ENCODE results near the gene WWC1.

Gene WWC1

DNA sequence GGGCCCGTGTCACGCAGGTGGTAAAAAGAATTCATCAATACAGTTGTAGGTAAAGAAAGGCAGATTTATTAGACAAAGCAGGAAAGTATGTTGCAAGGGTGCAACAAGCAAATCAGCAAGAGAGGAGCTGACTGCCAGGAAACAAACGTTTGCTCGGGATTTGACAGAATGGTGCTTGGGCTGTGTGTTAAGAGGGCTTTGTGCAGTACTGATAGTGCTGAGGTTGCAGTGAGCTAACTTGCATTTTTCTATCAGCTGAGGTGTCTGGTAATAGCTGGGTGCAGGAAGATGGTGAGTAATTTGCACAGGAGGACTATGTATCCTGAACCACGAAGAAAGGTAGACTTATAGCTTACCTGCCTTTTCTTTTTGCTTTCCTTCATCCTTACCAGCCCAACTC is 190.9 kb downstream of the WWC1 start:
- TF ChIP-seq, protein P1, sequence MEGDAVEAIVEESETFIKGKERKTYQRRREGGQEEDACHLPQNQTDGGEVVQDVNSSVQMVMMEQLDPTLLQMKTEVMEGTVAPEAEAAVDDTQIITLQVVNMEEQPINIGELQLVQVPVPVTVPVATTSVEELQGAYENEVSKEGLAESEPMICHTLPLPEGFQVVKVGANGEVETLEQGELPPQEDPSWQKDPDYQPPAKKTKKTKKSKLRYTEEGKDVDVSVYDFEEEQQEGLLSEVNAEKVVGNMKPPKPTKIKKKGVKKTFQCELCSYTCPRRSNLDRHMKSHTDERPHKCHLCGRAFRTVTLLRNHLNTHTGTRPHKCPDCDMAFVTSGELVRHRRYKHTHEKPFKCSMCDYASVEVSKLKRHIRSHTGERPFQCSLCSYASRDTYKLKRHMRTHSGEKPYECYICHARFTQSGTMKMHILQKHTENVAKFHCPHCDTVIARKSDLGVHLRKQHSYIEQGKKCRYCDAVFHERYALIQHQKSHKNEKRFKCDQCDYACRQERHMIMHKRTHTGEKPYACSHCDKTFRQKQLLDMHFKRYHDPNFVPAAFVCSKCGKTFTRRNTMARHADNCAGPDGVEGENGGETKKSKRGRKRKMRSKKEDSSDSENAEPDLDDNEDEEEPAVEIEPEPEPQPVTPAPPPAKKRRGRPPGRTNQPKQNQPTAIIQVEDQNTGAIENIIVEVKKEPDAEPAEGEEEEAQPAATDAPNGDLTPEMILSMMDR (conservative IDR thresholded peaks at IDR 0.05; ENCODE audit: low read depth, low read length) = no peak
- DNase-seq (ENCODE audit: low read depth) = no peak
- H3K4me3 ChIP-seq (ENCODE audit: low read depth, low read length) = no peak overlapping the region

DNA sequence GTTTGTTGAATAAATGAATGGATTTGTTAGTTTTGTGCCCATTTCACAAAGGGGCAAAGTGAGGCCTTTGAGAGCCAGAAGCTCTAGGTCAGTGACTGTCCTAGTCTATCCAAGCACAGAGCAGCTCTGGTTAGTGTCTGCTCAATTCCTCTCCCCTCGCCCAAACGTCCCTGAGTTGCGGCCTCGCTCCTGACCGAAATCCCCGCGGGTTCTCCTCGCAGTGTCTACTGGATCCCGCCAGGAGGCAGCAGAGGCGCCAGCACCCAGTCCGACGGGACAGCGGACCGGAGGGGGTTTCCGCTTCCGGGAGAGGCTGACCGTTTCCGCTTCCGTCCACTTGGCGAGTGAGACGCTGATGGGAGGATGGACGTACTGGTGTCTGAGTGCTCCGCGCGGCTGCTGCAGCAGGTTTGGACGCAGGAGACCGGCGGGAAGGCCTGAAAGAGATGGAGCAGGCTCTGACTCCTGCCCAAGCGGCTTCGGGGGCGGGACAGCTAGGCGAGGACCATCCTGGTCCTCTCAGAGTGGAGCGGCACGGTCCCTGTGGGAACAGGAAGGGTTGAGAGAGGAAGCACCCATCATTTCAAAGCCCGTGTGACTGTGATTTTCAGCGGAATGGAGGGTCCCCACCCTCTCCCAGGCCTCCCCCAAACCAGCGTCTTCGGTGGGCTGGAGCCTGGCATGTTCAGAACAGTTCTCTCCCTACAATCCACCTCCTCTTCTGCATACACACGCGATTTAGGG is 194.9 kb downstream of the WWC1 start, which contains the start of gene RARS1:
Gene RARS1, plus strand, starts transcription at position 336 of the 744 bp plus-strand sequence. Its CDS starts 28 bp downstream, at position 364.
- peak; percentile 96 for DNase-seq (ENCODE audit: low read depth)
- TF ChIP-seq, protein P1 (conservative IDR thresholded peaks at IDR 0.05; ENCODE audit: low read depth, low read length) = peak; percentile 99
- peak within 1 kb of the TSS; percentile 99 for H3K4me3 ChIP-seq (ENCODE audit: low read depth, low read length)

DNA sequence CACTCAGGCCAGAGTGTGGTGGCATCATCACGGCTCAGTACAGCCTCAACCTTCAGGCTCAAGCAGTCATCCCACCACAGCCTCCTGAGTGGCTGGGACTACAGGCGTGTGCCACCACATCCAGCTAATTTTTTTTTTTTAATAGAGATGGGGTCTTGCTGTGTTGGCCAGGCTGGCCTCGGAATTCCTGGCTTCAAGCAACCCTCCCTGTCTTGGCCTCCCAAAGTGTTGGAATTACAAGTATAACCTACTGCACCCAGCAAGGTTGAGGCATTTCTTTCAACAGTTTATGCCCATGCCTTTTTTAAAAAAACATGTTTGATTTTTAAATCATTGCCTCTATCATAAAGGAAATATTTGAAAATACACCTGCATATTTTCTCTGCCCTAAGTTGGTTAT is 197.6 kb downstream of the WWC1 start:
- TF ChIP-seq, protein P1 (conservative IDR thresholded peaks at IDR 0.05; ENCODE audit: low read depth, low read length) = no peak
- no peak for DNase-seq (ENCODE audit: low read depth)
- H3K4me3 ChIP-seq (ENCODE audit: low read depth, low read length) = no peak overlapping the region

DNA sequence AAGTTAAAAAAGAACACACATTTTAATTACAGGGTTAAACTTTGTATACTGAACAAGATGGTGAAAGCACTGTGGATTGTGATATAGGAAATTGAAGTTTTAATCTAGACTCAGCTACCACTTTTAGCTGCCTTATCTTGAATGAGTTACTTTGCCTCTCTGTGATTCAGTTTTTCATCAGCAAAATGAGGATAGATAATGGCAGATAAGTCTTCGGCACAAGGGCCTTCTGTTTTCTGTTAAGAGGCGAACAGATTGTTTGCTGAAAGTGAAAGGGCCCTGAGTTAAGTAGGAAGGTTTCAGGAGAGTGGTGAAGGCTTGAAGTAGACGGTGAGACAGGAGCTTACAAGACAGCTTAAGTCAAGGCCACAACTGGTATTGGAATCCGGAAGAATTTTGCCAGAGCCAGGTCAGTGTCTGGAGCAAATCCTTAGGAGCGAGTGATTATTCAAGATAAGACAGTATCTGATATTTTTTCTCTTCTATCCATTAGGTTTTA is 202.7 kb downstream of the WWC1 start:
- no peak overlapping the region for H3K4me3 ChIP-seq (ENCODE audit: low read depth, low read length)
- no peak for DNase-seq (ENCODE audit: low read depth)
- TF ChIP-seq, protein P1 (conservative IDR thresholded peaks at IDR 0.05; ENCODE audit: low read depth, low read length) = no peak

DNA sequence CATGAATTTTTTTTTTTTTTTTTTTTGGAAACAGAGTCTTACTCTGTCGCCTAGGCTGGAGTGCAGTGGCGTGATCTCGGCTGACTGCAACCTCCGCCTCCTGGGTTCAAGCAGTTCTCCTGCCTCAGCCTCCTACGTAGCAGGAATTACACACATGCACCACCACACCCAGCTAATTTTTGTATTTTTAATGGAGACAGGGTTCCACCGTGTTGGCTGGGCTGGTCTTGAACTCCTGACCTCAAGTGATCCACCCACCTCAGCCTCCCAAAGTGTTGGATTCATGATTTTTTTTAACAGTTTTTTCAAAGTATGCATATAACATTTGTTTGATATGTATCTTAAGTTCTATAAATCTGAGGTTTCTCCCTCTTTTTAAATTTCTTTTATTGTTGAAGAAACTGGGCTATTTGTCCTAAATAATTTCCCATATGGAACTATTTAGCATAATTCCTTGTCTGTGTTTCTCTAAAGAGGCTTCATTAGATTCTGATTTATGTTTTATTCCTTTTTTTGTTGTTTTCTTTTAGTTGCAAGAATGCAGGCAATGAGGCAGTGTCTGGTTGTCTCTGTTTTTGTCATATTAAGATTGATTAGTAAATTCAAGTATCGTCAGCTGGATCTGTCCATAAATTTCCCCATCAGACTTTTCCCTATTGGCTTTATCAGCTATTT is 211.3 kb downstream of the WWC1 start:
- DNase-seq (ENCODE audit: low read depth) = no peak
- TF ChIP-seq, protein P1 (conservative IDR thresholded peaks at IDR 0.05; ENCODE audit: low read depth, low read length) = no peak
- no peak overlapping the region for H3K4me3 ChIP-seq (ENCODE audit: low read depth, low read length)

DNA sequence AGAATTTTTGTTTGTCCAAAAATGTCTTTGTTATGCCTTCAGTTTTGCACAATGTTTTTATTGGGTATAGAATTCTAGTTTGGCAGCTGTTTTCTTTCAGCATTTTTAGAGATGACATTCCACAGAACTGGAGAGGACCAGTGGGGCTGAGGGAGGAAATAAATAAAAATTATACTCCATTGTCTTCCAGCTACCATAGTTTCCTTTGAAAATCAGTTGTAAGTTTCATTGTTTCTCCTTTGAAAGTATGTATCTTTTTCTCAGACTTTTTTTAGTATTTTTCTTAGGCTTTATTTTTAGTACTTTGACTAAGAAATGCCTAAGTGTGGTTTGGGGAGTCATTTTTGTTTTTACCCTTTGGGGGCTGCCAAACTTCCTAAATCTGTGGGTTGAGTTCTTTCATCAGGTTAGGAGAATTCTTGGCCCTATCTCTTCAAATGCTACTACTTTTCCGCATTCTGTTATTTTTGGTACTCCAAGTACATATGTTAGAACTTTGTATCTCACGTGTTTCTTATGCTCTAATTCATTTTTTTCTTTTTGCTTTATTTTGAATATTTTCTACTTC is 222.5 kb downstream of the WWC1 start:
- H3K4me3 ChIP-seq (ENCODE audit: low read depth, low read length) = no peak overlapping the region
- no peak for DNase-seq (ENCODE audit: low read depth)
- TF ChIP-seq, protein P1 (conservative IDR thresholded peaks at IDR 0.05; ENCODE audit: low read depth, low read length) = no peak
